GM10248 (cell line): ENCODE data around the gene SNAPC2.

Experiments used
- CTCF ChIA-PET: fragments of 300-600 bp; sonication (Branson Sonifier 250); formaldehyde crosslinking; extraction: SDS; loops from one replicate; lab custom pipeline; 2021; ENCODE audit warnings: antibody characterized with exemption; lab: Yijun Ruan, JAX
- POLR2A ChIA-PET: fragments of 350-650 bp; sonication (Branson Sonifier 250); formaldehyde crosslinking; extraction: SDS; loops from one replicate; lab custom pipeline; 2020; ENCODE audit warnings: antibody characterized with exemption; lab: Yijun Ruan, JAX
- DNase-seq: peaks from one replicate; pipeline ENCODE4 v3.0.0; 2012; ENCODE audit errors: extremely low spot score
- CTCF ChIP-seq: IDR thresholded peaks from 2 replicates; pipeline ENCODE4 v1.5.1; 2012; ENCODE audit warnings: mild to moderate bottlenecking, low read depth; ENCODE audit errors: extremely low read depth, missing control alignments, control extremely low read depth

Gene SNAPC2

GRCh38 chr19:7898967-7899366 lies 21.2 kb upstream of the SNAPC2 start:
- POLR2A ChIA-PET: no interaction called here
- DNase-seq: no peak
- CTCF ChIA-PET: interaction anchor here (1.1 to 7.7 kb wide), 4 partner anchors 10 to 48 kb away, joined by 3 to 60 read pairs (median 4); partner anchors contain the start of gene LRRC8E
- no peak for TF ChIP-seq CTCF

GRCh38 chr19:7899751-7900378 lies 20.3 kb upstream of the SNAPC2 start:
- no peak for TF ChIP-seq CTCF
- ChIA-PET CTCF (interaction anchor here (1.0 to 7.7 kb wide), 7 partner anchors 11 to 332 kb away, joined by 3 to 60 read pairs (median 5); partner anchors contain the start of gene LRRC8E), POLR2A (no interaction called here)
- no peak for DNase-seq

- CTCF ChIA-PET: interaction anchor here (1.0 to 7.7 kb wide), 7 partner anchors 8 to 332 kb away, joined by 3 to 60 read pairs (median 5); no protein-coding TSS in a partner anchor
- POLR2A ChIA-PET: no interaction called here
- DNase-seq: no peak
- TF ChIP-seq CTCF: no peak
Measured at GRCh38 chr19:7900401-7900870, 19.7 kb upstream of the SNAPC2 start.

- CTCF ChIA-PET: interaction anchor here (1.1 to 7.7 kb wide), 5 partner anchors 9 to 333 kb away, joined by 3 to 60 read pairs (median 7); no protein-coding TSS in a partner anchor
Measured at GRCh38 chr19:7900931-7901330, 19.2 kb upstream of the SNAPC2 start.

GRCh38 chr19:7901337-7901736 lies 18.8 kb upstream of the SNAPC2 start:
- TF ChIP-seq CTCF: no peak
- CTCF ChIA-PET: interaction anchor here (1.8 to 7.7 kb wide), 4 partner anchors 9 to 333 kb away, joined by 5 to 60 read pairs (median 9); no protein-coding TSS in a partner anchor
- DNase-seq: no peak
- POLR2A ChIA-PET: interaction anchor here (0.7 kb wide), 1 partner anchor 29 kb away, joined by 3 read pairs; no protein-coding TSS in a partner anchor

More at GRCh38 chr19:7900931-7901330, 19.2 kb upstream of the SNAPC2 start:
- POLR2A ChIA-PET: no interaction called here
- TF ChIP-seq CTCF: no peak
- no peak for DNase-seq

- TF ChIP-seq CTCF: no peak
- CTCF ChIA-PET: interaction anchor here (1.0 to 7.7 kb wide), 20 partner anchors 9 to 515 kb away, joined by 3 to 60 read pairs (median 6); partner anchors contain the start of genes SNAPC2, TGFBR3L and TIMM44
- DNase-seq: no peak
- POLR2A ChIA-PET: interaction anchor here (0.6 to 1.6 kb wide), 6 partner anchors 10 to 41 kb away, joined by 3 to 11 read pairs (median 4); partner anchors contain the start of genes SNAPC2 and TIMM44
Measured at GRCh38 chr19:7902796-7903243, 17.3 kb upstream of the SNAPC2 start.
